C4-2B (cell line): Measurements from ENCODE around the gene DYRK1B.

Experiments
- H3K27ac ChIP-seq: fragments of 450-650 bp; 2 replicates; pipeline ENCODE4 v1.5.1; 2017
- ZFX ChIP-seq: fragments of 450-650 bp; IDR thresholded peaks from 2 replicates; pipeline ENCODE4 v1.6.1; 2017
- TF ChIP-seq, protein P1 (sequence below): fragments of 450-650 bp; conservative IDR thresholded peaks from 2 replicates; pipeline ENCODE4 v1.5.1; 2017; ENCODE audit warnings: mild to moderate bottlenecking

The DYRK1B gene

GRCh38 chr19:39826311-39826945 is 7.5 kb downstream of the DYRK1B start:
- TF ChIP-seq, protein P1, sequence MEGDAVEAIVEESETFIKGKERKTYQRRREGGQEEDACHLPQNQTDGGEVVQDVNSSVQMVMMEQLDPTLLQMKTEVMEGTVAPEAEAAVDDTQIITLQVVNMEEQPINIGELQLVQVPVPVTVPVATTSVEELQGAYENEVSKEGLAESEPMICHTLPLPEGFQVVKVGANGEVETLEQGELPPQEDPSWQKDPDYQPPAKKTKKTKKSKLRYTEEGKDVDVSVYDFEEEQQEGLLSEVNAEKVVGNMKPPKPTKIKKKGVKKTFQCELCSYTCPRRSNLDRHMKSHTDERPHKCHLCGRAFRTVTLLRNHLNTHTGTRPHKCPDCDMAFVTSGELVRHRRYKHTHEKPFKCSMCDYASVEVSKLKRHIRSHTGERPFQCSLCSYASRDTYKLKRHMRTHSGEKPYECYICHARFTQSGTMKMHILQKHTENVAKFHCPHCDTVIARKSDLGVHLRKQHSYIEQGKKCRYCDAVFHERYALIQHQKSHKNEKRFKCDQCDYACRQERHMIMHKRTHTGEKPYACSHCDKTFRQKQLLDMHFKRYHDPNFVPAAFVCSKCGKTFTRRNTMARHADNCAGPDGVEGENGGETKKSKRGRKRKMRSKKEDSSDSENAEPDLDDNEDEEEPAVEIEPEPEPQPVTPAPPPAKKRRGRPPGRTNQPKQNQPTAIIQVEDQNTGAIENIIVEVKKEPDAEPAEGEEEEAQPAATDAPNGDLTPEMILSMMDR: no peak
- TF ChIP-seq ZFX: no peak
- no peak overlapping the region for H3K27ac ChIP-seq

GRCh38 chr19:39825531-39826076 is 8.4 kb downstream of the DYRK1B start:
- TF ChIP-seq ZFX: no peak
- TF ChIP-seq, protein P1: no peak
- peak overlapping the region; percentile 53; the same call in 1 of the 2 replicates for H3K27ac ChIP-seq

DNA sequence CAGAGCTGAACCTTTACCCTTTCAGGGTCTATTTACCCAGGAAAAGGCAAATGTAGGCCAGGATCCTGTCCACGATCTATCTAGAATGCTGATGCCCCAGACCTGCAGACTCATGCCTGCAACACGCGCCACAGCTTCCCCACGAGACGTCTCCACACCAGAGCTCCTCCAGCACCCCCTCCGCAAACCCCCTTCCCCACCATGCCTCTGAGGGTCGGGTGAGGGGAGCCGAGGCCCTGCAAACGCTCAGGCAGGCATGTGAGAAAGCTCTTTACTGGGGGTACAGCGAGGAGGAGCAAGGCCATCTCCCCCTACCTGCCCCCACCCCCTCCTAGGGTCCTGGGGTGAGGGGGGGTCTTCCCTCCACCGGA is 8.9 kb downstream of the DYRK1B start:
- H3K27ac ChIP-seq: peak overlapping the region; percentile 53
- TF ChIP-seq, protein P1: no peak
- TF ChIP-seq ZFX: no peak

DNA sequence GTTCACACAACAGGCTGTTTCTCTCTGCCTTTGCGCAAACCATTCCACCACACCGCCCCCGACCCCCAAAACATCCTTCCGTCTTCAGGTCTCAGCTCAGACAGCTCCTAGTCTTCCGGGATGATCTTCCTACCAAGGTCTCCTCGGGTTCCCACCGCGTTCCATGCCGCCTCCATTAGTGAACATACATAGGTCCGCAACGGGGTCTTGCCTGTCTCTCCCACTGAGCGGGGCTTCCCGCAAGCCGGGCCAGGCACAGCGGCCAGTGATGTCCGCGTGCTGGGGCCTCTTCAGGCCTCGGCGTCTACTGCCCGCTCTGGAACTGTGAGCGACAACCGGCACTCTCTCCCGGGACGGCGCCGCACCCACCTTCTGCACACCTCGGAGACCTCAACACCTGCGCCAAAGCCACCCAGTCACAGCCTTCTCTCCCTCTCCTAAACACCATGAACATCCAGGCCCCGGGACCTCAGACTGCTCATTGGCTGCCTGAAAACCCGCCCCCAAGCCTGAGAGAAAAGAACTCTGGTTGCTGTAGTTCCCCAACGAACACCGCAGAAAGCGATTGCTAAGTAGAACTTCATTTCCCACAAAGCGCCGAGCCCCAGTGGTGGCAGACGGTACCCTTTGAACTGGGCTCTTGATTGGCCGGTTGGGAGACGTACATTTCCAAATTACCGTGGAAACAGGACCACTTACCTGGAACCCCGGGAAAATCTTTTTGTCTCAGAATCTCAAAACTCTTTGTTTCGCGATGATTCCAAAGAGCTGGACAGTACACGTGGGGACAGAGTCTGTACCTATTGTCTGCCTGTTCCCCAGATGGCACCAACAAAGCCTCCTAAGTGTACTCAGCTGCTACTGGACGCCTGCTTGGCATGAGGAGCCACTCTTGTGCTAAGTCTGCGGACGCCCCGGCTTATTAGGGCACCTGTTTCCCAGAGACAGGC is 9.5 kb downstream of the DYRK1B start:
- H3K27ac ChIP-seq: peak overlapping the region; percentile 53
- TF ChIP-seq ZFX: peak; percentile 56; the same call in 1 of the 2 replicates
- TF ChIP-seq, protein P1: no peak

DNA sequence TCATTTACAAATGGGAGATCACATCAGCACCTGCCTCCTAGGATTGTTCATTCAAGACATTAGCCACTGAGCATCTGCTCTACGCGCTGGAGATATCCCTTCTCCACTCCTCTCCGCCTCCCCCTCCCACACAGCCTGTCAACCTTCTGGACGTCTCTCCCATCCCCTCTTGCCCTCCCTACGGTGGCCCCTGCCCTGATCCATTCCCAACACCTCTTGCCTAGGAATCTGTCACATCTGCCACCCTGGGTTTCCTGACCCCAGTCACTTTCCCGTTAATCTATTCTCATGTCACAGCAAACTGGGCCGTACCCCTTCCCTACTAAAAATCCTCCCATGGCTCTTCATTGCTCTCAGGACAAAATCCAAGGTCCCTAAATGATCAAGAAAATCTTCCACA is 10.3 kb downstream of the DYRK1B start:
- TF ChIP-seq, protein P1: no peak
- no peak for TF ChIP-seq ZFX
- peak overlapping the region; percentile 53 for H3K27ac ChIP-seq

GRCh38 chr19:39820696-39821095 is 13.3 kb downstream of the DYRK1B start:
- TF ChIP-seq ZFX: no peak
- TF ChIP-seq, protein P1: no peak
- H3K27ac ChIP-seq: no peak overlapping the region

DNA sequence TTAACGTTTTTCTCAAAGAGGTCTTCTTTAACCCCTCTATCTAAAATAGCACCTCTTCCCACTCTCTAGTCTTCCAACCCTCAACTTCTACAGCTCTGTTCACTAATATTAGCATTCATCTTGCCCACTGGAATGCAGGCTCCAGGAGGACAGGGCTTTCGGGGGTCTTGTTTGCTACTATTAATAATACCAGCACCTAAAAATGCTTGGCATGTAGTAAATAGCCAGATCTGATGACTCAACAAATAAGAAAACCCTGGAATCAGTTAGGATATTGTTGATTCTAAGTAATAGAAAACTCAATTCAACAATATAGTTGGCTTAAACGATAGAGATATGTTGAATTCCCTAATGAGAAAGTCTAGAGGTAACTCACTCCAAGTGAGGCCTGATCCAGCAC is 14.2 kb downstream of the DYRK1B start:
- no peak overlapping the region for H3K27ac ChIP-seq

More for the DNA sequence above, 14.2 kb downstream of the DYRK1B start:
- no peak for TF ChIP-seq ZFX
- TF ChIP-seq, protein P1: no peak
